Measurements from ENCODE around the gene NOX5. TPM values are rescaled to one million over a fixed set of nuclear protein-coding genes. Genes with fewer than 3 reads are reported as not detected.

The NOX5 gene
- total and polyA plus RNA-seq, 2 of the 13 experiments (the other 11 are each of a cell fraction or from before 2014, with no cell fraction given): not detected

GRCh38 chr15:69017978-69018377 lies 3.5 kb downstream of the NOX5 start (continued):
- no peak for TF ChIP-seq ZNF800 (CRISPR knock-in tag; IDR thresholded peaks at IDR 0.05)
- no peak for TF ChIP-seq HOXA9 (CRISPR knock-in tag; IDR thresholded peaks at IDR 0.05; ENCODE audit: borderline replicate concordance)
- TF ChIP-seq ARID5B (CRISPR knock-in tag; IDR thresholded peaks at IDR 0.05): peak; percentile 57
- TF ChIP-seq ZNF878 (CRISPR knock-in tag; IDR thresholded peaks at IDR 0.05): no peak
- no peak for TF ChIP-seq ZMAT5 (CRISPR knock-in tag; IDR thresholded peaks at IDR 0.05; ENCODE audit: borderline replicate concordance, low read depth)
- TF ChIP-seq ZNF746 (CRISPR knock-in tag; IDR thresholded peaks at IDR 0.05): no peak
- TF ChIP-seq MLLT10 (CRISPR knock-in tag; IDR thresholded peaks at IDR 0.05): no peak
- no peak for TF ChIP-seq LCORL (IDR thresholded peaks at IDR 0.05)
- TF ChIP-seq LCORL (CRISPR knock-in tag; IDR thresholded peaks at IDR 0.05): 0 out of 2 replicates have a peak, but pooled peaks have one; percentile 23
- TF ChIP-seq NCOR1 (IDR thresholded peaks at IDR 0.05; ENCODE audit: borderline replicate concordance, low read length): peak; percentile 56; the same call in 1 of the 2 replicates
- TF ChIP-seq ATF4 (CRISPR knock-in tag; IDR thresholded peaks at IDR 0.05): peak in 1 of 2 experiments; percentile 97; a peak in 2 of 4 replicates
- peak; percentile 38; the same call in 1 of the 2 replicates for TF ChIP-seq TRIM24 (CRISPR knock-in tag; IDR thresholded peaks at IDR 0.05)
- peak in 1 of 2 experiments; percentile 23; a peak in 1 of 4 replicates for TF ChIP-seq KLF16 (CRISPR knock-in tag; IDR thresholded peaks at IDR 0.05)
- 0 out of 2 replicates have a peak, but pooled peaks have one; percentile 28 for TF ChIP-seq SSRP1 (CRISPR knock-in tag; IDR thresholded peaks at IDR 0.05)
- peak; percentile 58 for TF ChIP-seq ZMYM4 (CRISPR knock-in tag; IDR thresholded peaks at IDR 0.05)
- TF ChIP-seq ZNF343 (CRISPR knock-in tag; IDR thresholded peaks at IDR 0.05): no peak
- no peak for TF ChIP-seq THAP11 (CRISPR knock-in tag; IDR thresholded peaks at IDR 0.05)
- TF ChIP-seq ZNF766 (CRISPR knock-in tag; IDR thresholded peaks at IDR 0.05; ENCODE audit: borderline replicate concordance): peak; percentile 75; the same call in 1 of the 2 replicates
- no peak for TF ChIP-seq ZNF558 (CRISPR knock-in tag; IDR thresholded peaks at IDR 0.05; ENCODE audit: borderline replicate concordance)
- no peak for TF ChIP-seq STAT6 (CRISPR knock-in tag; IDR thresholded peaks at IDR 0.05; ENCODE audit: borderline replicate concordance)
- TF ChIP-seq ZNF350 (CRISPR knock-in tag; IDR thresholded peaks at IDR 0.05; ENCODE audit: borderline replicate concordance, low read depth): peak; percentile 37; the same call in 1 of the 2 replicates
